Measurements from ENCODE around the gene HMG20A.

The HMG20A gene

DNA sequence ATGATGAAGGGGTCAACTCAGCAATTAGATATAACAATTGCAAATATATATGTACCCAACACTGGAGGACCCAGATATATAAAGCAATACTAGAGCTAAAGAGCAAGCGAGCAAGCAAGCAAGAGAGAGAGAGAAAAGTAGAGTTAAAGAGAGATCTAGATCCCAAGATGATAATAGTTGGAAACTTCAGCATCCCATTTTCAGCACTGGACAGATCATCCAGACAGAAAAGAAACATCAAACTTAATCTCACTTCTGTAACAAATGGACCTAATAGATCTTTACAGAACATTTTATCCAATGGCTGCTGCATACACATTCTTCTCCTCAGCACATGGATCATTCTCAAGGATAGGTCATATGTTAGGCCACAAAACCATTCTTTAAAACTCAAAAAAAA is 24.0 kb upstream of the HMG20A start:
- no peak for TF ChIP-seq FOXP2 (optimal IDR thresholded peaks at IDR 0.05; ENCODE audit: borderline replicate concordance, extremely low read depth, extremely low read length, insufficient read depth)
- TF ChIP-seq, protein P1, sequence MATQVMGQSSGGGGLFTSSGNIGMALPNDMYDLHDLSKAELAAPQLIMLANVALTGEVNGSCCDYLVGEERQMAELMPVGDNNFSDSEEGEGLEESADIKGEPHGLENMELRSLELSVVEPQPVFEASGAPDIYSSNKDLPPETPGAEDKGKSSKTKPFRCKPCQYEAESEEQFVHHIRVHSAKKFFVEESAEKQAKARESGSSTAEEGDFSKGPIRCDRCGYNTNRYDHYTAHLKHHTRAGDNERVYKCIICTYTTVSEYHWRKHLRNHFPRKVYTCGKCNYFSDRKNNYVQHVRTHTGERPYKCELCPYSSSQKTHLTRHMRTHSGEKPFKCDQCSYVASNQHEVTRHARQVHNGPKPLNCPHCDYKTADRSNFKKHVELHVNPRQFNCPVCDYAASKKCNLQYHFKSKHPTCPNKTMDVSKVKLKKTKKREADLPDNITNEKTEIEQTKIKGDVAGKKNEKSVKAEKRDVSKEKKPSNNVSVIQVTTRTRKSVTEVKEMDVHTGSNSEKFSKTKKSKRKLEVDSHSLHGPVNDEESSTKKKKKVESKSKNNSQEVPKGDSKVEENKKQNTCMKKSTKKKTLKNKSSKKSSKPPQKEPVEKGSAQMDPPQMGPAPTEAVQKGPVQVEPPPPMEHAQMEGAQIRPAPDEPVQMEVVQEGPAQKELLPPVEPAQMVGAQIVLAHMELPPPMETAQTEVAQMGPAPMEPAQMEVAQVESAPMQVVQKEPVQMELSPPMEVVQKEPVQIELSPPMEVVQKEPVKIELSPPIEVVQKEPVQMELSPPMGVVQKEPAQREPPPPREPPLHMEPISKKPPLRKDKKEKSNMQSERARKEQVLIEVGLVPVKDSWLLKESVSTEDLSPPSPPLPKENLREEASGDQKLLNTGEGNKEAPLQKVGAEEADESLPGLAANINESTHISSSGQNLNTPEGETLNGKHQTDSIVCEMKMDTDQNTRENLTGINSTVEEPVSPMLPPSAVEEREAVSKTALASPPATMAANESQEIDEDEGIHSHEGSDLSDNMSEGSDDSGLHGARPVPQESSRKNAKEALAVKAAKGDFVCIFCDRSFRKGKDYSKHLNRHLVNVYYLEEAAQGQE (IDR thresholded peaks at IDR 0.05; ENCODE audit: insufficient read depth in 1 of 2, low read depth in 2 of 2, low read length in 2 of 2): peak; percentile 63 to 83; a peak in 3 of 4 replicates
- no peak for TF ChIP-seq POLR2AphosphoS5 (IDR thresholded peaks at IDR 0.05; ENCODE audit: low read depth, low read length)

DNA sequence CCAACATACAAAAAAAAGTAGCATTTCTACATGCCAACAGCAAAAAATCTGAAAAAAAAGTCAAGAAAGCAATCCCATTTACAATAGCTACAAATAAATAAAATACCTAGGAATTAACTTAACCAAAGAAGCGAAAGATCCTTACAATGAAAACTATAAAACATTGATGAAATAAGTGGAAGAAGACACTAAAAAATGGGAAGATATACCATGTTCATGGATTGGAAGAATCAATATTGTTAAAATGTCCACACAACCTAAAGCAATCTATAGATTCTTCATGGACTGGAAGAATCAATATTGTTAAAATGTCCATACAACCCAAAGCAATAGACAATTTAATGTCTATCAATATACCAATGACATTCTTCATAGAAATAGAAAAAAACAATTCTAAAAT is 21.8 kb upstream of the HMG20A start:
- TF ChIP-seq, protein P1 (IDR thresholded peaks at IDR 0.05; ENCODE audit: insufficient read depth in 1 of 2, low read depth in 2 of 2, low read length in 2 of 2): no peak
- TF ChIP-seq SIN3A (IDR thresholded peaks at IDR 0.05; ENCODE audit: borderline replicate concordance, insufficient read depth, low read length): no peak
- no peak for TF ChIP-seq TAF1 (IDR thresholded peaks at IDR 0.05; ENCODE audit: borderline replicate concordance, insufficient read depth, low read length)

DNA sequence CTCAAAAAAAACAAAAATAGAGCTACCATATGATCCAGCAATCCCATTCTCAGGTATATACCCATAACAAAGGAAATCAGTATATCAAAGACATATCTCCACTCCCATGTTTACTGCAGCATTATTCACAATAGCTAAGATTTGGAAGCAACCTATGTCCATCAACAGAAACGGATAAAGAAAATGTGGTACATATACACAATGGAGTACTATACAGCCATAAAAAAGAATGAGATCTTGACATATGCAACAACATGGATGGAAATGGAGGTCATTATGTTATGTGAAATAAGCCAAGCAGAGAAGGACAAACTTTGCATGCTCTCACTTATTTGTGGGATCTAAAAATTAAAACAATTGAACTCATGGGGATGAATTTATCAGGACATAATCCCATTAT is 20.4 kb upstream of the HMG20A start:
- TF ChIP-seq TAF1 (IDR thresholded peaks at IDR 0.05; ENCODE audit: borderline replicate concordance, insufficient read depth, low read length): no peak

DNA sequence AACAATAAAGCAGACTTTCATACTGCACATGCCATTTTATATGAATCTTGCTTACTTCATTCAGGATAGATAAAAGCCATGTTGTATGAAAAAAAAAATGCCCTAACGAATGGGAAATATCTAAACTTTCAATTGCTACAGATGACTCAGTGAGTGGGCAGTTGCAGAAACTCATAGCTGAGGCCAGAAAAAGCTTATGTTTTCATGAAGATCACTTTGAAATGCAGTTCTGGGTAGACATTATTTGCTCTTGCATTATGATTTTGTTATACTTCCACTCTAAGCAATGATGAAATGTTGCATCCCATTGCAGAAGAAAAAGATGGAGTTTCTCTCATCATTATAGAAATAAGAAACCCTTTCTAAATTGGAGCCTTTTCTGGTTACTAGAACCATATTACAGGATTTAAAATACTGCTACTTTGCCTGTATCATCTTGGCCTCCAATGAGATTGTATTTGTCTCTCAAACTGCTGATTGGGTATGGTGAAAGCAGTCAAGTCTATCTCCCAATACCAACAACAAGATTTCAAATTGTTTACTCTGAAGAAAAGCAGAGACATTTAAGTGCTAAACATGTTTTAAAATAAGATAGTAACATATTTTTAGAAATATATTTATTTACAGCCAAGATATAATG is 17.8 kb upstream of the HMG20A start:
- TF ChIP-seq SIN3A (IDR thresholded peaks at IDR 0.05; ENCODE audit: borderline replicate concordance, insufficient read depth, low read length) (no peak), TAF1 (IDR thresholded peaks at IDR 0.05; ENCODE audit: borderline replicate concordance, insufficient read depth, low read length) (no peak), FOXP2 (optimal IDR thresholded peaks at IDR 0.05; ENCODE audit: borderline replicate concordance, extremely low read depth, extremely low read length, insufficient read depth) (no peak), POLR2AphosphoS5 (IDR thresholded peaks at IDR 0.05; ENCODE audit: low read depth, low read length) (no peak)
- TF ChIP-seq, protein P1 (IDR thresholded peaks at IDR 0.05; ENCODE audit: insufficient read depth in 1 of 2, low read depth in 2 of 2, low read length in 2 of 2): no peak

DNA sequence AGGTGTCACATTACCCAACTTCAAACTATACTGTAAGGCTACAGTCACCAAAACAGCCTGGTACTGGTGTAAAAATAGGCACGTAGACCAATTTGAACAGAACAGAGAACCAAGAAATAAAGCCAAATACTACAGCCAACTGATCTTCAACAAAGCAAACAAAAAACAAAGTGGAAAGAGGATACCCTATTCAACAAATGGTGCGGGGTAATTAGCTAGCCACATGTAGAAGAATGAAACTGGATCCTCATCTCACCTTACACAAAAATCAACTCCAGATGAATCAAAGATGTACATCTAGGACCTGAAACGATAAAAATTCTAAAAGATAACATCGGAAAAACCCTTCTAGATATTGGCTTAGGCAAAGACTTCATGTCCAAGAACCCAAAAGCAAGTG is 13.8 kb upstream of the HMG20A start:
- TF ChIP-seq FOXP2 (optimal IDR thresholded peaks at IDR 0.05; ENCODE audit: borderline replicate concordance, extremely low read depth, extremely low read length, insufficient read depth) (no peak), TAF1 (IDR thresholded peaks at IDR 0.05; ENCODE audit: borderline replicate concordance, insufficient read depth, low read length) (no peak), POLR2AphosphoS5 (IDR thresholded peaks at IDR 0.05; ENCODE audit: low read depth, low read length) (no peak), SIN3A (IDR thresholded peaks at IDR 0.05; ENCODE audit: borderline replicate concordance, insufficient read depth, low read length) (no peak)
- TF ChIP-seq, protein P1 (IDR thresholded peaks at IDR 0.05; ENCODE audit: insufficient read depth in 1 of 2, low read depth in 2 of 2, low read length in 2 of 2): no peak
